ENCODE measurements around the gene SCP2.

DNA sequence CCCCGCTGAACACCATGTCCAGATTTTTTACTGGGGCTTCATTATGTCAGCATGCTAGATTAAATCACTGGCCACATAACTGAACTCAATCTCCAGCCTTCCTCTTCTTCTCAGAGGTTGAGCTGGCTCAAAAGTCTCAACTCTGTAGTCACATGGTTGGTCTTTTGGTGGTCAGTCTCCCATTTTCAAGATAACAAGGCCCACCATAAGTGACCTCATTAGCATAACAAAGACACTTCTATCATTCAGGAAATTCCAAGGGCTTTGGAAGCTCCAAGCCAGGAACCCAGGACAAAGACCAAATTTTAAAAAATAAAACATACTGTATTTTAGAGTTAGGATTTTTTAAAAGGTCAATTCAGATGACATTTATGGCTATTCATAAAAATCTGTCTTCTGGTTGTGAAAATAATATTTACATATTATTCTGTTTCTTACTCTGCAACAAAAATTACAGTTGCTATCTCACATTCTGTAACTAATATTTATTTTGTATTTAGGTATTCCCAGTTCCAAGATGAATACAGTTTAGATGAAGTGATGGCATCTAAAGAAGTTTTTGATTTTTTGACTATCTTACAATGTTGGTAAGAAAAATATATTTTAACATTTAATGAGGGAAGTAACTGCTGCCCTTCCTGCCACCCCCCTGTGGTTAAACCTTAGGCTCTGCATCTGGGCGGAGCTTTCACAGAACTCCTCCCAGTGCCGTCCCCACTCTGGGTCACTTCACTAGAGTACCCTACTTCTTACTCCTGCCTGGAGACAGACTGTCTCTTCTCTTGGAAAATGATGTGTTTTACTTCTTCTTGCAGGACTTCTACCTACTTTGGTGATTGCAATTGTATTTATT, 49.3 kb downstream of the SCP2 start:
- TF ChIP-seq SIN3A (IDR thresholded peaks at IDR 0.05; ENCODE audit: borderline replicate concordance, insufficient read depth, low read length) (no peak), POLR2AphosphoS5 (IDR thresholded peaks at IDR 0.05; ENCODE audit: low read depth, low read length) (no peak), TAF1 (IDR thresholded peaks at IDR 0.05; ENCODE audit: borderline replicate concordance, insufficient read depth, low read length) (no peak), FOXP2 (optimal IDR thresholded peaks at IDR 0.05; ENCODE audit: borderline replicate concordance, extremely low read depth, extremely low read length, insufficient read depth) (no peak)
- TF ChIP-seq, protein P1, sequence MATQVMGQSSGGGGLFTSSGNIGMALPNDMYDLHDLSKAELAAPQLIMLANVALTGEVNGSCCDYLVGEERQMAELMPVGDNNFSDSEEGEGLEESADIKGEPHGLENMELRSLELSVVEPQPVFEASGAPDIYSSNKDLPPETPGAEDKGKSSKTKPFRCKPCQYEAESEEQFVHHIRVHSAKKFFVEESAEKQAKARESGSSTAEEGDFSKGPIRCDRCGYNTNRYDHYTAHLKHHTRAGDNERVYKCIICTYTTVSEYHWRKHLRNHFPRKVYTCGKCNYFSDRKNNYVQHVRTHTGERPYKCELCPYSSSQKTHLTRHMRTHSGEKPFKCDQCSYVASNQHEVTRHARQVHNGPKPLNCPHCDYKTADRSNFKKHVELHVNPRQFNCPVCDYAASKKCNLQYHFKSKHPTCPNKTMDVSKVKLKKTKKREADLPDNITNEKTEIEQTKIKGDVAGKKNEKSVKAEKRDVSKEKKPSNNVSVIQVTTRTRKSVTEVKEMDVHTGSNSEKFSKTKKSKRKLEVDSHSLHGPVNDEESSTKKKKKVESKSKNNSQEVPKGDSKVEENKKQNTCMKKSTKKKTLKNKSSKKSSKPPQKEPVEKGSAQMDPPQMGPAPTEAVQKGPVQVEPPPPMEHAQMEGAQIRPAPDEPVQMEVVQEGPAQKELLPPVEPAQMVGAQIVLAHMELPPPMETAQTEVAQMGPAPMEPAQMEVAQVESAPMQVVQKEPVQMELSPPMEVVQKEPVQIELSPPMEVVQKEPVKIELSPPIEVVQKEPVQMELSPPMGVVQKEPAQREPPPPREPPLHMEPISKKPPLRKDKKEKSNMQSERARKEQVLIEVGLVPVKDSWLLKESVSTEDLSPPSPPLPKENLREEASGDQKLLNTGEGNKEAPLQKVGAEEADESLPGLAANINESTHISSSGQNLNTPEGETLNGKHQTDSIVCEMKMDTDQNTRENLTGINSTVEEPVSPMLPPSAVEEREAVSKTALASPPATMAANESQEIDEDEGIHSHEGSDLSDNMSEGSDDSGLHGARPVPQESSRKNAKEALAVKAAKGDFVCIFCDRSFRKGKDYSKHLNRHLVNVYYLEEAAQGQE (IDR thresholded peaks at IDR 0.05; ENCODE audit: insufficient read depth in 1 of 2, low read depth in 2 of 2, low read length in 2 of 2), result no peak
